ENCODE data around the gene MTUS2. TPM values are rescaled to one million over a fixed set of nuclear protein-coding genes. Genes with fewer than 3 reads are reported as not detected.

Gene MTUS2
- total and polyA plus RNA-seq, 9 of the 15 experiments (the other 6 are each of a cell fraction or from before 2014, with no cell fraction given): 0.01 to 0.28 (median 0.06) TPM; not detected in 1

GRCh38 chr13:29527916-29528315 lies 707.8 kb downstream of the MTUS2 start:
- H3K9me3 ChIP-seq (replicated peaks; ENCODE audit: control insufficient read depth, insufficient read depth, low read depth, low read length): no peaks in the 10 kb centered on the region
- no peaks in the 10 kb centered on the region for H3K79me2 ChIP-seq (ENCODE audit: control insufficient read depth, insufficient read depth, low read length)
- BruUV-seq (replicated peaks): no TSS peak
- no peak overlapping the region for H3K4me3 ChIP-seq
- 100% methylated on average over 1 of the region's 5 CpGs for WGBS (ENCODE audit: insufficient coverage, low coverage, missing lambda C conversion rate)
- no peak overlapping the region for H3K27ac ChIP-seq (ENCODE audit: extremely low read depth, low read depth, low read length)
- H3K9ac ChIP-seq (ENCODE audit: insufficient read depth in 1 of 2, low read depth in 2 of 2, low read length in 2 of 2): no peak overlapping the region
- in situ Hi-C loops (cut with MboI) (no loop called here), intact Hi-C loops (cut with micrococcal nuclease) (no loop called here)
- ATAC-seq (no peak), DNase-seq (ENCODE audit: extremely low read depth in 1 of 4, low spot score in 3 of 4) (no peak), FAIRE-seq (no peak)
- no peak overlapping the region for H3K4me2 ChIP-seq (ENCODE audit: insufficient read depth, low read length)
- no peaks in the 10 kb centered on the region for H4K20me1 ChIP-seq (replicated peaks; ENCODE audit: control insufficient read depth, insufficient read depth, low read length)
- ChIA-PET CTCF (ENCODE audit: low intra/inter-chr PET ratio) (no interaction called here), POLR2A (no interaction called here)
- TF ChIP-seq CHD4 (IDR thresholded peaks at IDR 0.05; ENCODE audit: insufficient read depth, insufficient replicate concordance, low read depth, low read length, poor library complexity, severe bottlenecking): no peak
- no peak for TF ChIP-seq ZNF778 (CRISPR knock-in tag; IDR thresholded peaks at IDR 0.05)
- no peak for TF ChIP-seq NFRKB (IDR thresholded peaks at IDR 0.05; ENCODE audit: low read depth)
- peaks cover 65% of the 10 kb centered on the region; the same call in 2 of the 3 replicates for H3K36me3 ChIP-seq (ENCODE audit: control insufficient read depth, insufficient read depth, low read length)
- no peaks in the 10 kb centered on the region for H3K27me3 ChIP-seq (ENCODE audit: control insufficient read depth in 2 of 2, insufficient read depth in 2 of 2, low read length in 2 of 2)
- no peaks in the 10 kb centered on the region for H3K4me1 ChIP-seq (replicated peaks in 1 of 2; ENCODE audit: control insufficient read depth in 2 of 2, insufficient read depth in 2 of 2, low read length in 2 of 2)
- H2AFZ ChIP-seq (ENCODE audit: low read depth, low read length): no peak overlapping the region
- no peaks in the 10 kb centered on the region for H3K9me1 ChIP-seq (ENCODE audit: control insufficient read depth, insufficient read depth, low read length)

GRCh38 chr13:29529754-29530153 lies 709.6 kb downstream of the MTUS2 start:
- Histone ChIP-seq H3K27ac (ENCODE audit: extremely low read depth, low read depth, low read length) (no peak overlapping the region), H3K36me3 (ENCODE audit: control insufficient read depth, insufficient read depth, low read length) (peaks cover 58% of the 10 kb centered on the region; the same call in 2 of the 3 replicates), H3K27me3 (ENCODE audit: control insufficient read depth in 2 of 2, insufficient read depth in 2 of 2, low read length in 2 of 2) (no peaks in the 10 kb centered on the region), H3K9ac (ENCODE audit: insufficient read depth in 1 of 2, low read depth in 2 of 2, low read length in 2 of 2) (no peak overlapping the region), H3K9me1 (ENCODE audit: control insufficient read depth, insufficient read depth, low read length) (no peaks in the 10 kb centered on the region), H3K9me3 (replicated peaks; ENCODE audit: control insufficient read depth, insufficient read depth, low read depth, low read length) (no peaks in the 10 kb centered on the region), H4K20me1 (replicated peaks; ENCODE audit: control insufficient read depth, insufficient read depth, low read length) (no peaks in the 10 kb centered on the region), H2AFZ (ENCODE audit: low read depth, low read length) (no peak overlapping the region), H3K4me2 (ENCODE audit: insufficient read depth, low read length) (no peak overlapping the region), H3K4me1 (replicated peaks in 1 of 2; ENCODE audit: control insufficient read depth in 2 of 2, insufficient read depth in 2 of 2, low read length in 2 of 2) (no peaks in the 10 kb centered on the region), H3K79me2 (ENCODE audit: control insufficient read depth, insufficient read depth, low read length) (no peaks in the 10 kb centered on the region), H3K4me3 (no peak overlapping the region)
- intact Hi-C loops (cut with micrococcal nuclease) (no loop called here), in situ Hi-C loops (cut with MboI) (no loop called here)
- BruUV-seq (replicated peaks): no TSS peak
- ChIA-PET POLR2A (interaction anchor here (0.8 kb wide), 1 partner anchor 13 kb away, joined by 3 read pairs; no protein-coding TSS in a partner anchor), CTCF (ENCODE audit: low intra/inter-chr PET ratio) (no interaction called here)
- FAIRE-seq (no peak), DNase-seq (ENCODE audit: extremely low read depth in 1 of 4, low spot score in 3 of 4) (no peak), ATAC-seq (no peak)
- 75% methylated on average over 1 of the region's 5 CpGs for WGBS (ENCODE audit: insufficient coverage, low coverage, missing lambda C conversion rate)
- TF ChIP-seq L3MBTL2 (IDR thresholded peaks at IDR 0.05) (no peak), PKNOX1 (IDR thresholded peaks at IDR 0.05) (no peak), E2F6 (IDR thresholded peaks at IDR 0.05; ENCODE audit: borderline replicate concordance in 1 of 2, extremely low read depth in 1 of 2, insufficient read depth in 1 of 2, insufficient read length in 1 of 2, low read depth in 1 of 2, low read length in 1 of 2, poor library complexity in 1 of 2, severe bottlenecking in 1 of 2) (no peak), SPI1 (IDR thresholded peaks at IDR 0.05; ENCODE audit: borderline replicate concordance, low read depth, low read length) (no peak)

Data from K562 (cell line).